HepG2 (cell line): ENCODE measurements around the gene L3MBTL4. TPM values are rescaled to one million over a fixed set of nuclear protein-coding genes. Genes with fewer than 3 reads are reported as not detected.

Source experiments
- ATAC-seq: fragments of 200-7000 bp; cut with Tn5 transposase; 3 replicates; pipeline ENCODE4 v1.9.1; 2020; ENCODE audit warnings: mild to moderate bottlenecking, moderate library complexity
- BruUV-seq: library from RNA; stranded (reverse); fragments of 400-500 nt; replicated peaks from 2 replicates; lab custom pipeline; 2021; lab: Mats Ljungman, UMichigan
- CTCF ChIA-PET: fragments of 300-600 bp; formaldehyde crosslinking; extraction: SDS; loops from one replicate; lab custom pipeline; 2021; ENCODE audit warnings: low total read pairs, inconsistent platforms, low intra/inter-chr PET ratio; lab: Yijun Ruan, JAX
- POLR2A ChIA-PET: fragments of 350-600 bp; sonication (Branson Sonifier 250); formaldehyde crosslinking; loops from one replicate; lab custom pipeline; 2020; ENCODE audit warnings: antibody characterized with exemption, inconsistent platforms; lab: Yijun Ruan, JAX
- DNase-seq: peaks from one replicate; pipeline ENCODE4 v3.0.0-alpha.2; 2015; ENCODE audit warnings: low spot score
- FAIRE-seq: peaks from 3 replicates; lab custom pipeline; 2011; peaks lifted over from hg19 to GRCh38; lab: Jason Lieb, UNC
- H2AFZ ChIP-seq: one replicate; pipeline ENCODE4 v1.6.1; 2011; ENCODE audit warnings: low read length, inconsistent platforms
- H3K27ac ChIP-seq: fragments of 300-600 bp; 3 replicates; pipeline ENCODE4 v1.8.0; 2011; ENCODE audit warnings: mixed run types, mild to moderate bottlenecking, mixed read lengths, low read length, inconsistent platforms; ENCODE audit not compliant: insufficient read depth; ENCODE audit errors: extremely low read length
- H3K27me3 ChIP-seq, 2 experiments: fragments of 200-600 bp in 1 of 2; 2 replicates in 1 of 2; 3 replicates in 1 of 2; pipeline versions ENCODE4 v1.6.0 to v1.8.0; 2011; ENCODE audit warnings: low read length in 2 of 2, mild to moderate bottlenecking in 2 of 2, moderate library complexity in 2 of 2, inconsistent platforms in 1 of 2; ENCODE audit not compliant: insufficient read depth in 2 of 2, control insufficient read depth in 1 of 2
- H3K36me3 ChIP-seq, 2 experiments: fragments of 200-600 bp in 1 of 2; replicated peaks in 1 of 2; 2 replicates in 1 of 2; 3 replicates in 1 of 2; pipeline versions ENCODE4 v1.5.1 to v1.8.0; 2011; ENCODE audit warnings: low read length in 2 of 2, inconsistent platforms in 1 of 2; ENCODE audit not compliant: insufficient read depth in 2 of 2, control insufficient read depth in 1 of 2
- H3K4me1 ChIP-seq: 2 replicates; pipeline ENCODE4 v1.5.1; 2012; ENCODE audit warnings: low read length, inconsistent platforms; ENCODE audit not compliant: insufficient read depth
- H3K4me2 ChIP-seq: 2 replicates; pipeline ENCODE4 v1.6.0; 2011; ENCODE audit warnings: low read depth, low read length, inconsistent platforms
- H3K4me3 ChIP-seq, 3 experiments: fragments of 200-600 bp in 1 of 3; sonication (generic), shearing (Covaris generic) in 1 of 3; replicated peaks in 1 of 3; 2 replicates each; pipeline ENCODE4 v1.5.1; 2011 to 2016; ENCODE audit warnings: low read length in 3 of 3, inconsistent platforms in 2 of 3, low read depth in 2 of 3, mild to moderate bottlenecking in 2 of 3, control low read depth in 1 of 3, mixed read lengths in 1 of 3; ENCODE audit not compliant: insufficient read depth in 1 of 3
- H3K79me2 ChIP-seq: one replicate; pipeline ENCODE4 v1.6.1; 2011; ENCODE audit warnings: low read length, inconsistent platforms; ENCODE audit not compliant: insufficient read depth
- H3K9ac ChIP-seq: 2 replicates; pipeline ENCODE4 v1.6.0; 2011; ENCODE audit warnings: mild to moderate bottlenecking, low read depth, low read length, inconsistent platforms; ENCODE audit not compliant: insufficient read depth
- H3K9me3 ChIP-seq: 2 replicates; pipeline ENCODE4 v1.5.1; 2012; ENCODE audit warnings: mild to moderate bottlenecking, low read length
- H4K20me1 ChIP-seq: 2 replicates; pipeline ENCODE4 v1.6.0; 2011; ENCODE audit warnings: inconsistent platforms, mild to moderate bottlenecking, low read length, moderate library complexity; ENCODE audit not compliant: insufficient read depth
- BCL6 ChIP-seq: IDR thresholded peaks from 2 replicates; pipeline ENCODE4 v1.6.1; 2016; ENCODE audit warnings: missing genetic modification reagents, missing compliant biosample characterization
- ERF ChIP-seq: IDR thresholded peaks from 2 replicates; pipeline ENCODE4 v1.6.1; 2018; ENCODE audit warnings: missing biosample characterization, missing genetic modification reagents
- ESRRA ChIP-seq: sonication (generic); formaldehyde crosslinking; IDR thresholded peaks from 2 replicates; pipeline ENCODE4 v1.5.1; 2020; ENCODE audit warnings: mild to moderate bottlenecking, low read depth, missing genetic modification reagents
- FOXA1 ChIP-seq, 2 experiments: fragments of 450-650 bp in 1 of 2; sonication (generic) in 1 of 2; formaldehyde crosslinking in 1 of 2; IDR thresholded peaks; 2 replicates each; pipeline versions ENCODE4 v1.4.0 to v1.6.1; 2016 to 2020; ENCODE audit warnings: missing genetic modification reagents in 1 of 2
- GFI1 ChIP-seq: sonication (generic); formaldehyde crosslinking; IDR thresholded peaks from 2 replicates; pipeline ENCODE4 v1.5.0; 2020; ENCODE audit warnings: missing genetic modification reagents, mild to moderate bottlenecking, borderline replicate concordance
- HMG20A ChIP-seq: IDR thresholded peaks from 2 replicates; pipeline ENCODE4 v1.6.1; 2016; ENCODE audit warnings: borderline replicate concordance
- HNF4A ChIP-seq: sonication (generic); formaldehyde crosslinking; IDR thresholded peaks from 2 replicates; pipeline ENCODE4 v1.4.0; 2020; ENCODE audit warnings: missing genetic modification reagents
- IRF2 ChIP-seq: IDR thresholded peaks from 2 replicates; pipeline ENCODE4 v1.6.1; 2018; ENCODE audit warnings: missing genetic modification reagents, missing compliant biosample characterization
- MEIS2 ChIP-seq: sonication (generic); formaldehyde crosslinking; IDR thresholded peaks from 2 replicates; pipeline ENCODE4 v1.9.0; 2021; ENCODE audit warnings: mild to moderate bottlenecking, missing genetic modification reagents
- NFIC ChIP-seq: IDR thresholded peaks from 2 replicates; pipeline ENCODE4 v1.6.1; 2012; ENCODE audit warnings: mild to moderate bottlenecking, low read length, inconsistent platforms
- NR2F6 ChIP-seq, 2 experiments: IDR thresholded peaks; 2 replicates each; pipeline ENCODE4 v1.6.1; 2016; ENCODE audit warnings: antibody characterized with exemption in 1 of 2, mild to moderate bottlenecking in 1 of 2
- PAF1 ChIP-seq: IDR thresholded peaks from 2 replicates; pipeline ENCODE4 v1.6.1; 2016; ENCODE audit warnings: missing genetic modification reagents, missing compliant biosample characterization
- REPIN1 ChIP-seq: sonication (generic); formaldehyde crosslinking; IDR thresholded peaks from 2 replicates; pipeline ENCODE4 v1.8.0; 2022; ENCODE audit warnings: missing genetic modification reagents, low read depth, mild to moderate bottlenecking, borderline replicate concordance
- RFXANK ChIP-seq: IDR thresholded peaks from 2 replicates; pipeline ENCODE4 v1.6.1; 2016
- RXRB ChIP-seq: IDR thresholded peaks from 2 replicates; pipeline ENCODE4 v1.6.1; 2016; ENCODE audit warnings: borderline replicate concordance, missing genetic modification reagents, missing compliant biosample characterization
- SAP130 ChIP-seq: IDR thresholded peaks from 2 replicates; pipeline ENCODE4 v1.6.1; 2016; ENCODE audit warnings: low read depth
- SIX1 ChIP-seq: sonication (generic); formaldehyde crosslinking; IDR thresholded peaks from 2 replicates; pipeline ENCODE4 v1.4.0; 2020; ENCODE audit warnings: missing genetic modification reagents, borderline replicate concordance
- SOX13 ChIP-seq, 3 experiments: fragments of 450-650 bp in 1 of 3; sonication (generic) in 1 of 3; formaldehyde crosslinking in 1 of 3; IDR thresholded peaks in 2 of 3; conservative IDR thresholded peaks in 1 of 3; 2 replicates each; pipeline versions ENCODE4 v1.5.0 to v1.6.1; 2016 to 2020; ENCODE audit warnings: antibody characterized with exemption in 1 of 3, mild to moderate bottlenecking in 1 of 3, missing compliant biosample characterization in 1 of 3, missing genetic modification reagents in 1 of 3, moderate library complexity in 1 of 3
- SOX5 ChIP-seq: IDR thresholded peaks from 2 replicates; pipeline ENCODE4 v1.6.1; 2016; ENCODE audit warnings: borderline replicate concordance
- TARDBP ChIP-seq: sonication (generic); formaldehyde crosslinking; IDR thresholded peaks from 2 replicates; pipeline ENCODE4 v1.8.0; 2022; ENCODE audit warnings: mild to moderate bottlenecking, missing genetic modification reagents
- TCF7 ChIP-seq: sonication (generic); IDR thresholded peaks from 2 replicates; pipeline ENCODE4 v1.6.1; 2016; ENCODE audit warnings: antibody characterized with exemption, low read depth
- ZNF556 ChIP-seq: sonication (generic); formaldehyde crosslinking; IDR thresholded peaks from 2 replicates; pipeline ENCODE4 v1.4.0; 2020; ENCODE audit warnings: mild to moderate bottlenecking, missing genetic modification reagents, borderline replicate concordance
- WGBS: methylation state at CpG from one replicate; pipeline ENCODE4 v1.1.6; 2017; ENCODE audit warnings: low lambda C conversion rate; 5-methylcytosine and 5-hydroxymethylcytosine counted together
- in situ Hi-C: cut with HindIII; loops from 2 replicates; pipeline ENCODE4 v1.10.0; 2017; ENCODE audit warnings: low pct_unique_long_range_greater_than_20kb; ENCODE audit not compliant: extremely low pct_ligation_motif_present
- intact Hi-C: fragments of 100-400 bp; cut with micrococcal nuclease; formaldehyde crosslinking; loops from one replicate; pipeline ENCODE4 v1.10.0; 2022; ENCODE audit not compliant: unreplicated experiment
- polyA plus RNA-seq, 8 experiments: library from polyadenylated mRNA; depleted of rRNA in 3 of 8; stranded (reverse) in 7 of 8; unstranded in 1 of 8; fragments of >200 nt; fragmentation: Illumina TruSeq in 4 of 8; extraction: Trizol in 4 of 8; gene quantifications; 2 replicates each; pipeline versions ENCODE4 v1.2.1 to v1.2.3, GENCODE V29; 2011 to 2016; ENCODE audit warnings: low read depth in 4 of 8, missing spikeins in 1 of 8, mixed read lengths in 1 of 8; ENCODE audit not compliant: insufficient read depth in 1 of 8
- total RNA-seq, 5 experiments: library from RNA; depleted of rRNA; stranded (reverse); fragments of >200 nt; fragmentation: Illumina TruSeq; extraction: Trizol; gene quantifications; 2 replicates each; pipeline ENCODE4 v1.2.3, GENCODE V29; 2016; ENCODE audit warnings: low read depth in 1 of 5
- TF ChIP-seq, protein P1 (sequence below): sonication (generic); formaldehyde crosslinking; IDR thresholded peaks from 2 replicates; pipeline ENCODE4 v1.4.0; 2020; ENCODE audit warnings: missing genetic modification reagents

Gene L3MBTL4
- total and polyA plus RNA-seq, 2 of the 13 experiments (the other 11 are each of a cell fraction or from before 2014, with no cell fraction given): 10.8 to 13.3 TPM

DNA sequence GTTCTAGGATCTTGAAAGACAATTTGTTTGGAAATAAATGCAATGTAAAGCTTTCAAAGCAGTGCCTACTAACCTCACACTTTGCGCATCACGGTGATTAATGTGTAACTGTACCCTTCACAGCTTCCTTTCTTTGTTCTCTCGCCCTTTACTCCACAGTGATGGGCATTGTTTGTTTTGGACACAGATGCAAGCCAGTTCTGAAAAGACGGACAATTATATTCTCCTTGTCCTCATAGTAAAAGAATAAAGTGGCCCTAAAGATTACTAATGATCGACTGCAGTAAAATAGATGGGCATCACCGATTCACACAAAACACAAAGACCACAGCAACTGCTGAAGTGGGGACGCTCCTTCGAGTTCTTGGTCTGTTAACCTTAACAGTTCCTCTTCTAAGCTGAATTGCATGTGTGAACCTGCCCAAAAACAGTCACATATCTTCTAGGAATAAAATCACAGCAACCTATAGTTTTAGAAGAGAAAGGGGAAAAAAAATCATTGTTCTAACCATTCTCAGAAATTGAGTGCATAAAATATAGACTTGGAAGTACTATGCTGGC lies 7.7 kb downstream of the L3MBTL4 start:
- Histone ChIP-seq H3K27ac (peak overlapping the region; percentile 84), H3K27me3 (no peaks in the 10 kb centered on the region), H3K4me1 (peaks cover 77% of the 10 kb centered on the region), H3K36me3 (no peaks in the 10 kb centered on the region), H3K79me2 (peaks cover 82% of the 10 kb centered on the region), H3K4me2 (peak overlapping the region; percentile 76), H3K9ac (peak overlapping the region; percentile 60), H2AFZ (no peak overlapping the region), H4K20me1 (no peaks in the 10 kb centered on the region; the same call in 1 of the 2 replicates), H3K9me3 (no peaks in the 10 kb centered on the region), H3K4me3 (peak overlapping the region in 2 of 3 experiments; percentile 20 to 45; a peak in 2 of 6 replicates)
- peak; percentile 70 for DNase-seq
- in situ Hi-C loops (no loop called here), intact Hi-C loops (loop anchor here (2.0 to 10.0 kb wide), 2 partner anchors 36 to 192 kb away; no protein-coding TSS in a partner anchor)
- 7% methylated on average over 8 of the region's 8 CpGs for WGBS
- CTCF ChIA-PET: no interaction called here
- BruUV-seq: no TSS peak
- POLR2A ChIA-PET: interaction anchor here (1.2 to 2.7 kb wide), 3 partner anchors 8 to 91 kb away, joined by 3 to 18 read pairs (median 4); partner anchors contain the start of gene L3MBTL4
- ATAC-seq: peak; percentile 90
- peak; percentile 44 for FAIRE-seq
- peak; percentile 22; the same call in 1 of the 2 replicates for TF ChIP-seq SAP130 (CRISPR knock-in tag)
- TF ChIP-seq PAF1: no peak
- TF ChIP-seq MEIS2 (CRISPR knock-in tag): peak; percentile 33; the same call in 1 of the 2 replicates
- TF ChIP-seq ESRRA (CRISPR knock-in tag): no peak
- no peak for TF ChIP-seq ZNF556
- 0 out of 2 replicates have a peak, but pooled peaks have one; percentile 25 for TF ChIP-seq ERF (CRISPR knock-in tag)
- TF ChIP-seq, protein P1, sequence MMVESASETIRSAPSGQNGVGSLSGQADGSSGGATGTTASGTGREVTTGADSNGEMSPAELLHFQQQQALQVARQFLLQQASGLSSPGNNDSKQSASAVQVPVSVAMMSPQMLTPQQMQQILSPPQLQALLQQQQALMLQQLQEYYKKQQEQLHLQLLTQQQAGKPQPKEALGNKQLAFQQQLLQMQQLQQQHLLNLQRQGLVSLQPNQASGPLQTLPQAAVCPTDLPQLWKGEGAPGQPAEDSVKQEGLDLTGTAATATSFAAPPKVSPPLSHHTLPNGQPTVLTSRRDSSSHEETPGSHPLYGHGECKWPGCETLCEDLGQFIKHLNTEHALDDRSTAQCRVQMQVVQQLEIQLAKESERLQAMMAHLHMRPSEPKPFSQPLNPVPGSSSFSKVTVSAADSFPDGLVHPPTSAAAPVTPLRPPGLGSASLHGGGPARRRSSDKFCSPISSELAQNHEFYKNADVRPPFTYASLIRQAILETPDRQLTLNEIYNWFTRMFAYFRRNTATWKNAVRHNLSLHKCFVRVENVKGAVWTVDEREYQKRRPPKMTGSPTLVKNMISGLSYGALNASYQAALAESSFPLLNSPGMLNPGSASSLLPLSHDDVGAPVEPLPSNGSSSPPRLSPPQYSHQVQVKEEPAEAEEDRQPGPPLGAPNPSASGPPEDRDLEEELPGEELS (CRISPR knock-in tag): peak; percentile 80
- peak; percentile 97 for TF ChIP-seq SOX5 (CRISPR knock-in tag)
- no peak for TF ChIP-seq RFXANK (CRISPR knock-in tag)
- TF ChIP-seq FOXA1 (IDR thresholded peaks at IDR 0.05): no peak
- TF ChIP-seq FOXA1 (CRISPR knock-in tag; IDR thresholded peaks at IDR 0.05): 0 out of 2 replicates have a peak, but pooled peaks have one; percentile 32
- TF ChIP-seq TCF7: peak; percentile 79
- TF ChIP-seq HNF4A (CRISPR knock-in tag): peak; percentile 45
- TF ChIP-seq NR2F6 (IDR thresholded peaks at IDR 0.05): no peak
- TF ChIP-seq NR2F6 (CRISPR knock-in tag; IDR thresholded peaks at IDR 0.05): peak; percentile 27; the same call in 1 of the 2 replicates
- TF ChIP-seq HMG20A (CRISPR knock-in tag): 0 out of 2 replicates have a peak, but pooled peaks have one; percentile 14
- peak; percentile 80 for TF ChIP-seq NFIC
- TF ChIP-seq SIX1 (CRISPR knock-in tag): peak; percentile 41; the same call in 1 of the 2 replicates
- no peak for TF ChIP-seq REPIN1 (CRISPR knock-in tag)
- peak; percentile 50; the same call in 1 of the 2 replicates for TF ChIP-seq BCL6 (CRISPR knock-in tag)
- 0 out of 2 replicates have a peak, but pooled peaks have one; percentile 67 for TF ChIP-seq TARDBP
- peak; percentile 44; the same call in 1 of the 2 replicates for TF ChIP-seq RXRB (CRISPR knock-in tag)
- TF ChIP-seq SOX13 (IDR thresholded peaks at IDR 0.05): peak; percentile 86
- TF ChIP-seq SOX13 (CRISPR knock-in tag; conservative IDR thresholded peaks at IDR 0.05 in 1 of 2, IDR thresholded peaks at IDR 0.05 in 1 of 2): peak in 1 of 2 experiments; percentile 97; a peak in 2 of 4 replicates
- TF ChIP-seq GFI1 (CRISPR knock-in tag): peak; percentile 26; the same call in 1 of the 2 replicates
- TF ChIP-seq IRF2 (CRISPR knock-in tag): peak; percentile 26; the same call in 1 of the 2 replicates
